ENCODE measurements around the gene SUPT3H.

SUPT3H gene

GRCh38 chr6:45006893-45007292, 370.8 kb downstream of the SUPT3H start:
- no peak overlapping the region for H3K4me3 ChIP-seq (ENCODE audit: low read length in 2 of 2)
- no peaks in the 10 kb centered on the region for H3K36me3 ChIP-seq (ENCODE audit: control insufficient read depth in 2 of 2, insufficient read depth in 2 of 2, low read length in 2 of 2)
- no peak overlapping the region for H3K27ac ChIP-seq (ENCODE audit: low read length)
- no peaks in the 10 kb centered on the region for H3K9me3 ChIP-seq (ENCODE audit: control insufficient read depth in 2 of 2, low read length in 2 of 2)
- H3K9ac ChIP-seq (ENCODE audit: low read length in 2 of 2) = no peak overlapping the region
- H3K4me1 ChIP-seq (ENCODE audit: control insufficient read depth, insufficient read depth, low read length) = no peaks in the 10 kb centered on the region
- no peaks in the 10 kb centered on the region for H3K27me3 ChIP-seq (ENCODE audit: control insufficient read depth in 1 of 2, insufficient read depth in 2 of 2, low read length in 2 of 2)

DNA sequence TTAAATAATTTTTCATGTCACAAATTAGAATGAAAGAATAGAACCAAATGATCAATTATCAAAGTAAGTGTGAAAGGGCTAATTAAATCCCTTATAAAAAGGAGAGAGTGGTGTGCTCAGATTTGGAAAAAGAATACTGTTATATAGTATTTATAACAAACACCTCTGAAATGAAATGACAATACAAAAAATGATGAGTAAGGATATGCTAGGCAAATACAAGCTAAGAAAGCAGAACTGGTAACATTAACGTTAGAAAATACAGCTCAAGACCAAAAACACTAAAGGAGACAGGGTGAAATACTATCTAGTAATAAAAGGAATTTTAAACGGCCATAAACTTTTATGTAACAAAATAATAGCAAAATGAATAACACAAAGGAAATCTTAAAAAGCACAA, 373.8 kb downstream of the SUPT3H start:
- Histone ChIP-seq H3K4me1 (ENCODE audit: control insufficient read depth, insufficient read depth, low read length) (no peaks in the 10 kb centered on the region), H3K9me3 (ENCODE audit: control insufficient read depth in 2 of 2, low read length in 2 of 2) (no peaks in the 10 kb centered on the region), H3K27ac (ENCODE audit: low read length) (no peak overlapping the region), H3K27me3 (ENCODE audit: control insufficient read depth in 1 of 2, insufficient read depth in 2 of 2, low read length in 2 of 2) (no peaks in the 10 kb centered on the region), H3K9ac (ENCODE audit: low read length in 2 of 2) (no peak overlapping the region), H3K4me3 (ENCODE audit: low read length in 2 of 2) (no peak overlapping the region), H3K36me3 (ENCODE audit: control insufficient read depth in 2 of 2, insufficient read depth in 2 of 2, low read length in 2 of 2) (no peaks in the 10 kb centered on the region)

DNA sequence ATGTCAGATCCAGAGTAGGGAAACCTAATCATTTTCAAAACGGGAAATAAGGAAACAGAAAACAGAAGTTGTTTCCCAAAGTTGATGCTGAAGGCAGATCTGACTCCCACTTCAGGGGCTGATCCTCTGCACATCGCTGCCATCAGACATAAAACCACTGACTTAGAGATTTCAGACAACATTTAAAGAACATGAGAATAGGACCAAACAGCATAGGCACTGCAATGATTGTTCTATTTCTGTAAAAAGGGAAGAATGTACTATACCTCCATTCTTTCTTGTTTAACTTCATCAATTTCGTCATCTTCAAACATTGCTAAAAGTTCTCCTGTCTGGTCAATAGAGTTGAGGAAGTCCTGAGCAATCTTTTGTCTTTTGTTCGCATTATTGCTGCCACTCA, 374.3 kb downstream of the SUPT3H start:
- no peak overlapping the region for H3K27ac ChIP-seq (ENCODE audit: low read length)
- H3K9ac ChIP-seq (ENCODE audit: low read length in 2 of 2) = no peak overlapping the region
- no peaks in the 10 kb centered on the region for H3K4me1 ChIP-seq (ENCODE audit: control insufficient read depth, insufficient read depth, low read length)
- no peak overlapping the region for H3K4me3 ChIP-seq (ENCODE audit: low read length in 2 of 2)
- no peaks in the 10 kb centered on the region for H3K36me3 ChIP-seq (ENCODE audit: control insufficient read depth in 2 of 2, insufficient read depth in 2 of 2, low read length in 2 of 2)
- no peaks in the 10 kb centered on the region for H3K27me3 ChIP-seq (ENCODE audit: control insufficient read depth in 1 of 2, insufficient read depth in 2 of 2, low read length in 2 of 2)
- H3K9me3 ChIP-seq (ENCODE audit: control insufficient read depth in 2 of 2, low read length in 2 of 2) = no peaks in the 10 kb centered on the region

DNA sequence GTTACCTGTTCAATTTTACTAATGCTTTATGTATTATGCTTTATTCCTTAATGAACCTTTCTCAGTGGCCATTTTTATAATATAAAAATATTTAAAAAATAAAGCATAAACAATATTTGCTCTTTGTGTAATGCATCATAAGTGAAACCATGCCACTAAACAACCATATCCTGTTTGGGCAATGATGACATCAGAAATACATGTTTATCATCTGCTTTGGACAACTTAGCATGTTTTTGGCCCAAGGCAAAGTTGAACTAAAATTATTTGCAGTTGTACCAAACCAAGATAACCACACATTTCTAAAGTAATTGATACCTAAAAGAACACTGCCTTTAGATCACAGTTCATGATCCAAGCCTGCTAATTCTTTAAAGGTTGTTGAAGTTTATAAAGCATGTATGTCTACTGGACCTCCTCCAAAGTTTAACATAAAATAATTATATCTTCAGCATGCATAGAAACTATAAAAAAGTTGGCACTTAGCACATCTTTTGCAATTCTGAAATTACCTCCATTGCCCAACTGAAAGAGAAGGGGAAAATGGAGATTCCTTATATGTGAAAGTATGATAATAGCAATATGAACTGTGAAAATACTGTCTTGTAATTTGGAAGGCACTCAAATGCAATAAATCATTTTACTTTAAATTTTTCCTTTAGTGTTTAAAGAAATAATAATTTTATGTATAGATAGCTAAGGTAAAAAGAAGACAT, 375.2 kb downstream of the SUPT3H start:
- no peaks in the 10 kb centered on the region for H3K9me3 ChIP-seq (ENCODE audit: control insufficient read depth in 2 of 2, low read length in 2 of 2)
- H3K27ac ChIP-seq (ENCODE audit: low read length) = no peak overlapping the region
- no peaks in the 10 kb centered on the region for H3K36me3 ChIP-seq (ENCODE audit: control insufficient read depth in 2 of 2, insufficient read depth in 2 of 2, low read length in 2 of 2)
- no peaks in the 10 kb centered on the region for H3K27me3 ChIP-seq (ENCODE audit: control insufficient read depth in 1 of 2, insufficient read depth in 2 of 2, low read length in 2 of 2)
- H3K4me3 ChIP-seq (ENCODE audit: low read length in 2 of 2) = no peak overlapping the region
- H3K4me1 ChIP-seq (ENCODE audit: control insufficient read depth, insufficient read depth, low read length) = no peaks in the 10 kb centered on the region
- no peak overlapping the region for H3K9ac ChIP-seq (ENCODE audit: low read length in 2 of 2)

GRCh38 chr6:45001663-45002062, 376.1 kb downstream of the SUPT3H start:
- Histone ChIP-seq H3K9ac (ENCODE audit: low read length in 2 of 2) (no peak overlapping the region), H3K27me3 (ENCODE audit: control insufficient read depth in 1 of 2, insufficient read depth in 2 of 2, low read length in 2 of 2) (no peaks in the 10 kb centered on the region), H3K27ac (ENCODE audit: low read length) (no peak overlapping the region), H3K36me3 (ENCODE audit: control insufficient read depth in 2 of 2, insufficient read depth in 2 of 2, low read length in 2 of 2) (no peaks in the 10 kb centered on the region), H3K4me1 (ENCODE audit: control insufficient read depth, insufficient read depth, low read length) (no peaks in the 10 kb centered on the region), H3K9me3 (ENCODE audit: control insufficient read depth in 2 of 2, low read length in 2 of 2) (no peaks in the 10 kb centered on the region), H3K4me3 (ENCODE audit: low read length in 2 of 2) (no peak overlapping the region)

GRCh38 chr6:45000833-45001232, 376.9 kb downstream of the SUPT3H start:
- Histone ChIP-seq H3K9ac (ENCODE audit: low read length in 2 of 2) (no peak overlapping the region), H3K27me3 (ENCODE audit: control insufficient read depth in 1 of 2, insufficient read depth in 2 of 2, low read length in 2 of 2) (no peaks in the 10 kb centered on the region), H3K4me3 (ENCODE audit: low read length in 2 of 2) (no peak overlapping the region), H3K9me3 (ENCODE audit: control insufficient read depth in 2 of 2, low read length in 2 of 2) (no peaks in the 10 kb centered on the region), H3K27ac (ENCODE audit: low read length) (no peak overlapping the region), H3K36me3 (ENCODE audit: control insufficient read depth in 2 of 2, insufficient read depth in 2 of 2, low read length in 2 of 2) (no peaks in the 10 kb centered on the region), H3K4me1 (ENCODE audit: control insufficient read depth, insufficient read depth, low read length) (no peaks in the 10 kb centered on the region)

DNA sequence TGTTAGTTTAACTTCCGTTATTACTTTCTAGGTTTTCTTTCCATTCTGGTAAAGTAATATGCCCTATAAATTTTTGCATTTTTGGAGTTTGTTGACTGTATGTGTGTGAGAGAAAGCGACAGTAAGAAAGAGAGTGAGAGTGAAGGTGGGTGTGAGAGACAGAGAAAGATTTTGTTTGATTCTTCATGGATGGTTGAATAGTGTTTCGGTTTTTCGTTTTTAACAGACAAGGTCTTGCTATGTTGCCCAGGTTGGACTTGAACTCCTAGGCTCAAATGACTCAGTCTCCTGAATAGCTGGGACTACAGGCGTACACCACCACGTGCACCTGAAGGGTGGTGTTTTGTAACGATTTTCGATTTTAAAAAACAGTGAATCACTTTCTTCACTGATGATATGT, 378.7 kb downstream of the SUPT3H start:
- Histone ChIP-seq H3K4me1 (ENCODE audit: control insufficient read depth, insufficient read depth, low read length) (no peaks in the 10 kb centered on the region), H3K36me3 (ENCODE audit: control insufficient read depth in 2 of 2, insufficient read depth in 2 of 2, low read length in 2 of 2) (no peaks in the 10 kb centered on the region), H3K27ac (ENCODE audit: low read length) (no peak overlapping the region), H3K4me3 (ENCODE audit: low read length in 2 of 2) (no peak overlapping the region), H3K9ac (ENCODE audit: low read length in 2 of 2) (no peak overlapping the region), H3K9me3 (ENCODE audit: control insufficient read depth in 2 of 2, low read length in 2 of 2) (no peaks in the 10 kb centered on the region), H3K27me3 (ENCODE audit: control insufficient read depth in 1 of 2, insufficient read depth in 2 of 2, low read length in 2 of 2) (no peaks in the 10 kb centered on the region)

GRCh38 chr6:44995486-44996132, 382.1 kb downstream of the SUPT3H start:
- Histone ChIP-seq H3K36me3 (ENCODE audit: control insufficient read depth in 2 of 2, insufficient read depth in 2 of 2, low read length in 2 of 2) (no peaks in the 10 kb centered on the region), H3K4me3 (ENCODE audit: low read length in 2 of 2) (no peak overlapping the region), H3K9ac (ENCODE audit: low read length in 2 of 2) (no peak overlapping the region), H3K4me1 (ENCODE audit: control insufficient read depth, insufficient read depth, low read length) (no peaks in the 10 kb centered on the region), H3K27ac (ENCODE audit: low read length) (no peak overlapping the region), H3K9me3 (ENCODE audit: control insufficient read depth in 2 of 2, low read length in 2 of 2) (no peaks in the 10 kb centered on the region), H3K27me3 (ENCODE audit: control insufficient read depth in 1 of 2, insufficient read depth in 2 of 2, low read length in 2 of 2) (no peaks in the 10 kb centered on the region)

- H3K9ac ChIP-seq (ENCODE audit: low read length in 2 of 2) = no peak overlapping the region
- no peaks in the 10 kb centered on the region for H3K4me1 ChIP-seq (ENCODE audit: control insufficient read depth, insufficient read depth, low read length)
- H3K27me3 ChIP-seq (ENCODE audit: control insufficient read depth in 1 of 2, insufficient read depth in 2 of 2, low read length in 2 of 2) = no peaks in the 10 kb centered on the region
- no peak overlapping the region for H3K4me3 ChIP-seq (ENCODE audit: low read length in 2 of 2)
- no peak overlapping the region for H3K27ac ChIP-seq (ENCODE audit: low read length)
- no peaks in the 10 kb centered on the region for H3K36me3 ChIP-seq (ENCODE audit: control insufficient read depth in 2 of 2, insufficient read depth in 2 of 2, low read length in 2 of 2)
- no peaks in the 10 kb centered on the region for H3K9me3 ChIP-seq (ENCODE audit: control insufficient read depth in 2 of 2, low read length in 2 of 2)
These were observed 388.3 kb downstream of the SUPT3H start for GRCh38 chr6:44989391-44989790.

GRCh38 chr6:44985006-44985405, 392.7 kb downstream of the SUPT3H start:
- H3K9me3 ChIP-seq (ENCODE audit: control insufficient read depth in 2 of 2, low read length in 2 of 2) = no peaks in the 10 kb centered on the region
- no peaks in the 10 kb centered on the region for H3K27me3 ChIP-seq (ENCODE audit: control insufficient read depth in 1 of 2, insufficient read depth in 2 of 2, low read length in 2 of 2)
- no peak overlapping the region for H3K27ac ChIP-seq (ENCODE audit: low read length)
- no peaks in the 10 kb centered on the region for H3K4me1 ChIP-seq (ENCODE audit: control insufficient read depth, insufficient read depth, low read length)
- no peak overlapping the region for H3K9ac ChIP-seq (ENCODE audit: low read length in 2 of 2)
- no peaks in the 10 kb centered on the region for H3K36me3 ChIP-seq (ENCODE audit: control insufficient read depth in 2 of 2, insufficient read depth in 2 of 2, low read length in 2 of 2)
- no peak overlapping the region for H3K4me3 ChIP-seq (ENCODE audit: low read length in 2 of 2)
